Neural cell (in vitro differentiated cells): ENCODE measurements around the gene TMEM131L.

Experiments
- EZH2 ChIP-seq: fragments of 200-600, 300-800 bp; shearing (Covaris generic), sonication (generic); IDR thresholded peaks from 2 replicates; pipeline ENCODE4 v1.6.1; 2014; ENCODE audit warnings: antibody characterized with exemption, low read length, borderline replicate concordance, mild to moderate bottlenecking; ENCODE audit not compliant: insufficient read depth, poor library complexity, severe bottlenecking
- MXI1 ChIP-seq: fragments of 450-650 bp; conservative IDR thresholded peaks from 2 replicates; pipeline ENCODE4 v1.6.1; 2014; ENCODE audit warnings: antibody characterized with exemption, mild to moderate bottlenecking; ENCODE audit not compliant: poor library complexity, severe bottlenecking
- POLR2AphosphoS5 ChIP-seq: IDR thresholded peaks from 2 replicates; pipeline ENCODE4 v1.6.1; 2012
- TAF1 ChIP-seq: IDR thresholded peaks from 2 replicates; pipeline ENCODE4 v1.6.1; 2012; ENCODE audit warnings: low read depth
- TF ChIP-seq, protein P1 (sequence below): fragments of 450-650 bp; IDR thresholded peaks from 2 replicates; pipeline ENCODE4 v1.5.1; 2014; ENCODE audit warnings: antibody characterized with exemption, mild to moderate bottlenecking, moderate library complexity; ENCODE audit not compliant: poor library complexity, severe bottlenecking
- TF ChIP-seq, protein P2 (sequence below): IDR thresholded peaks from 2 replicates; pipeline ENCODE4 v1.6.1; 2012; ENCODE audit warnings: borderline replicate concordance

DNA sequence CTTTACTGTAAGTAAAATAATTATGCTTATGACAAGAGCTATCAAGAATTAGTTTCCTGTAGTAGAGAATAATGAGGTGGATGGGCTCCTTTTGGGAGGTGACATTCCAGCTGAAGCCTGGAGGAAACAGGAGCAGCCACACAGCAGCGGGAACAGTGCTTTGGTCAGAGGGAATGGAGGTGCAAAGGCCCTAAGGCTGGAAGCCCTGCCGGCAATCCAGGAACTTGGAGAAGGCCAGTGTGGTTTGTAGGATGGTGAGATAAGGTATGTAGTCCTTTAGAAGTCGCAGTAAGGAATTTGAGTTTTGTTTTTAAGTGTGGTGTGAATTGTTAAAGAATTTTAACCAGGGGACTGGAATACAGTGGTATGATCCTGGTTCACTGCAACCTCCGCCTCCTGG lies 8.1 kb downstream of the TMEM131L start:
- TF ChIP-seq, protein P1, sequence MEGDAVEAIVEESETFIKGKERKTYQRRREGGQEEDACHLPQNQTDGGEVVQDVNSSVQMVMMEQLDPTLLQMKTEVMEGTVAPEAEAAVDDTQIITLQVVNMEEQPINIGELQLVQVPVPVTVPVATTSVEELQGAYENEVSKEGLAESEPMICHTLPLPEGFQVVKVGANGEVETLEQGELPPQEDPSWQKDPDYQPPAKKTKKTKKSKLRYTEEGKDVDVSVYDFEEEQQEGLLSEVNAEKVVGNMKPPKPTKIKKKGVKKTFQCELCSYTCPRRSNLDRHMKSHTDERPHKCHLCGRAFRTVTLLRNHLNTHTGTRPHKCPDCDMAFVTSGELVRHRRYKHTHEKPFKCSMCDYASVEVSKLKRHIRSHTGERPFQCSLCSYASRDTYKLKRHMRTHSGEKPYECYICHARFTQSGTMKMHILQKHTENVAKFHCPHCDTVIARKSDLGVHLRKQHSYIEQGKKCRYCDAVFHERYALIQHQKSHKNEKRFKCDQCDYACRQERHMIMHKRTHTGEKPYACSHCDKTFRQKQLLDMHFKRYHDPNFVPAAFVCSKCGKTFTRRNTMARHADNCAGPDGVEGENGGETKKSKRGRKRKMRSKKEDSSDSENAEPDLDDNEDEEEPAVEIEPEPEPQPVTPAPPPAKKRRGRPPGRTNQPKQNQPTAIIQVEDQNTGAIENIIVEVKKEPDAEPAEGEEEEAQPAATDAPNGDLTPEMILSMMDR: no peak
- TF ChIP-seq MXI1 (no peak), EZH2 (no peak), POLR2AphosphoS5 (no peak), TAF1 (no peak)
- TF ChIP-seq, protein P2, sequence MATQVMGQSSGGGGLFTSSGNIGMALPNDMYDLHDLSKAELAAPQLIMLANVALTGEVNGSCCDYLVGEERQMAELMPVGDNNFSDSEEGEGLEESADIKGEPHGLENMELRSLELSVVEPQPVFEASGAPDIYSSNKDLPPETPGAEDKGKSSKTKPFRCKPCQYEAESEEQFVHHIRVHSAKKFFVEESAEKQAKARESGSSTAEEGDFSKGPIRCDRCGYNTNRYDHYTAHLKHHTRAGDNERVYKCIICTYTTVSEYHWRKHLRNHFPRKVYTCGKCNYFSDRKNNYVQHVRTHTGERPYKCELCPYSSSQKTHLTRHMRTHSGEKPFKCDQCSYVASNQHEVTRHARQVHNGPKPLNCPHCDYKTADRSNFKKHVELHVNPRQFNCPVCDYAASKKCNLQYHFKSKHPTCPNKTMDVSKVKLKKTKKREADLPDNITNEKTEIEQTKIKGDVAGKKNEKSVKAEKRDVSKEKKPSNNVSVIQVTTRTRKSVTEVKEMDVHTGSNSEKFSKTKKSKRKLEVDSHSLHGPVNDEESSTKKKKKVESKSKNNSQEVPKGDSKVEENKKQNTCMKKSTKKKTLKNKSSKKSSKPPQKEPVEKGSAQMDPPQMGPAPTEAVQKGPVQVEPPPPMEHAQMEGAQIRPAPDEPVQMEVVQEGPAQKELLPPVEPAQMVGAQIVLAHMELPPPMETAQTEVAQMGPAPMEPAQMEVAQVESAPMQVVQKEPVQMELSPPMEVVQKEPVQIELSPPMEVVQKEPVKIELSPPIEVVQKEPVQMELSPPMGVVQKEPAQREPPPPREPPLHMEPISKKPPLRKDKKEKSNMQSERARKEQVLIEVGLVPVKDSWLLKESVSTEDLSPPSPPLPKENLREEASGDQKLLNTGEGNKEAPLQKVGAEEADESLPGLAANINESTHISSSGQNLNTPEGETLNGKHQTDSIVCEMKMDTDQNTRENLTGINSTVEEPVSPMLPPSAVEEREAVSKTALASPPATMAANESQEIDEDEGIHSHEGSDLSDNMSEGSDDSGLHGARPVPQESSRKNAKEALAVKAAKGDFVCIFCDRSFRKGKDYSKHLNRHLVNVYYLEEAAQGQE: no peak
